AG09319 (cell line): Measurements from ENCODE around the gene ZNF230.

Experiments
- DNase-seq: peaks from one replicate; pipeline ENCODE4 v3.0.0-alpha.2; 2010; ENCODE audit warnings: low read depth; ENCODE audit errors: extremely low read depth
- TF ChIP-seq, protein P1 (sequence below): IDR thresholded peaks from 2 replicates; pipeline ENCODE4 v1.5.1; 2011; ENCODE audit warnings: low read depth, mild to moderate bottlenecking, inconsistent platforms, low read length, moderate library complexity

The ZNF230 gene

DNA sequence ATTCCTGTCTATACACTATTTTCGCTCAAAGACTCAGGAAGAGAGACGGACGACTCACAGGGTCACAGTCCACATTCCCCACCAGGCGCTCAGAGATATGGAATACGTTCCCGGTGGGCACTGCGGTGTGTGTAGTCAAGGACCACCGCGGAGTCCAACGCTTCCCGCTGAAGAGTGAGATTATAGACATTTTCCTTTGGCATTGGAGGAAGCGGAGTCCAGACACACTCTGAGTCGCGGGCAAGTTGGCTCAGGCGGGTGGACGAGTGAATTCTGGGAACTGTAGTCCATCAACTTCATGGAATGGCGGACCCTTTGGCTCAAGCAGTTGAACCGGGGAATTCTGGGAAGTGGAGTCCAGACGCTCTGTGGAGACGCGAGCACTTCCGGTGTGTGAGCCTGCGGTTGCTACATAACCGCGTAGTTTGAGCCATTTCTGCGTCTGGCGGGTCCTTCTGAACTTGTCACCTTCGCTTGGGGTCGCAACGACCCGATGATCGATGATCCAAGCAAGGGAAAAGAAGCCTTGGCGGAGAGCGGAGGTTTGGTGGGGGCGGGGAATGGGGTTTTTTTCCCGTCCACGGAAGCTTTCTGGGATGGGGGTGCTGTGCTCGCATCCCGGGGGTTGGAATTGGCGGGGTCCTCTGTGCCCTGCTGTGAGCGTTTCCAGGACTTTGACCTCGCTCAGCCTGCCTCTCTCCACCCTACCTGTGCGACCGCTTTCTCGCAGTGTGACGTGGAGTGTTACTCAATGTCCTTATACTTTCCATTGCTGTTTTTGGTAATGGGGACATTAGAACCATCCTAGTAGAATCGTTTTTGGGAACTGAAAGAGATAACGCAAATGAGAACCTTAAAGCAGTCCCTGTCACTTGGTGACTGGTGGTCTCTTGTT, at the start of gene ZNF230:
ZNF230 (plus strand) TSS at position 392 of the 895 bp plus-strand sequence. CDS start 4,122 bp downstream, outside the sequence.
- TF ChIP-seq, protein P1, sequence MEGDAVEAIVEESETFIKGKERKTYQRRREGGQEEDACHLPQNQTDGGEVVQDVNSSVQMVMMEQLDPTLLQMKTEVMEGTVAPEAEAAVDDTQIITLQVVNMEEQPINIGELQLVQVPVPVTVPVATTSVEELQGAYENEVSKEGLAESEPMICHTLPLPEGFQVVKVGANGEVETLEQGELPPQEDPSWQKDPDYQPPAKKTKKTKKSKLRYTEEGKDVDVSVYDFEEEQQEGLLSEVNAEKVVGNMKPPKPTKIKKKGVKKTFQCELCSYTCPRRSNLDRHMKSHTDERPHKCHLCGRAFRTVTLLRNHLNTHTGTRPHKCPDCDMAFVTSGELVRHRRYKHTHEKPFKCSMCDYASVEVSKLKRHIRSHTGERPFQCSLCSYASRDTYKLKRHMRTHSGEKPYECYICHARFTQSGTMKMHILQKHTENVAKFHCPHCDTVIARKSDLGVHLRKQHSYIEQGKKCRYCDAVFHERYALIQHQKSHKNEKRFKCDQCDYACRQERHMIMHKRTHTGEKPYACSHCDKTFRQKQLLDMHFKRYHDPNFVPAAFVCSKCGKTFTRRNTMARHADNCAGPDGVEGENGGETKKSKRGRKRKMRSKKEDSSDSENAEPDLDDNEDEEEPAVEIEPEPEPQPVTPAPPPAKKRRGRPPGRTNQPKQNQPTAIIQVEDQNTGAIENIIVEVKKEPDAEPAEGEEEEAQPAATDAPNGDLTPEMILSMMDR = no peak
- peak; percentile 80 for DNase-seq

DNA sequence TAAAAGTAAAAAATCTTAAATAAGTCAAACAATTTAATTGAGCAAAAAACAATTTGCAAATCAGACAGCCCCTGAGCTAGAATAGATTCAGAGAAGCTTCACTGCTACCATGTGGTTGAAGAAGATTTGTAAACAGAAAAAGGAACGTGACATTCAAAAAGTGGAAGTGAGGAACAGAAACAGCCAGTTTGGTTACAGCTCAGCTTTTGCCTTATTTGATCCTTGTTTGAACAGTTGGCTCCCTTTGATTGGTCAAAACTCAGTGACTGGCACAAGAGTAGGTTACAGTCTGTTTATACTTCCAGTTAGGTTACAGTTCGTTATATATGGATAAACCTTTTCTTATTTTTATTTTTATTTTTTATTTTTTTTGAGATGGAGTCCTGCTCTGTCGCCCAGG, 45.9 kb upstream of the ZNF230 start:
- no peak for DNase-seq
- TF ChIP-seq, protein P1 = no peak

DNA sequence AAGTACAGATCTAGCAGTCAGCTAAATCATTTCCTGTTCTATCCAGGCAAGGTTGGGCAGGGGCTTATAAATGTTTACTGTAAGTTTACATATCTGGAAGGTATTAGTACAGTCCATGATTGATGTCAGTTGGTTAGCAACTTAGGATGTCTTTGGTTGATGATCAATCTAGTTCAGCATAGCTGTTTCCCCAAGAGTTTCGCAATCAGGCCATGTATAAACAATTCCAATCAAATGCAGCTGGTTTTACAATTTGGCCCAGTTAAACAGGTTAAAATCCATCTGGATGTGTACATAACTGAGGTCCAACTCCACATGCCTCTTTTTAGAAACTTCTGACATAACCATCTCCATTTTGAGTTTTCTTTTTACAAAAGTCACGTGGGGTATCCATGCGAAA, 44.9 kb upstream of the ZNF230 start:
- peak; percentile 86 for DNase-seq
- TF ChIP-seq, protein P1 = no peak

DNA sequence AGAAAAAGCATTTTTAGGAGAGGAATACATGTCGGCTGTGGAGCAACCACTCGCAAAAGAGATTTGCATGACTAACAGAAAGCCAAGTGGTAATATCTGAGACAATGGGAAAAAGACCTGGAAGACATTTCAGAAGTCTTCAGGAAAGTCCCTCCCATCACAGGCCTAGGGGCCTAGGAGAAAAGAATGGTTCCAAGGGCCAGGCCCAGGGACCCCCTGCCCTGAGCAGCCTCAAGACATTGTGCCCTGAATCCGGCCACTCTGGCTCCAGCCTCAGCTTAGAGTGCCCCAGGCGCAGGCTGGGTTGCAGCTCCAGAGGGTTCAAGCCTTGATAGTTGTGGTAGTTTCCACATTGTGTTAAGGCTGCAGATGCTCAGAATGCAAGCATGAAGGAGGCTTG, 42.3 kb upstream of the ZNF230 start:
- TF ChIP-seq, protein P1 = no peak
- no peak for DNase-seq

DNA sequence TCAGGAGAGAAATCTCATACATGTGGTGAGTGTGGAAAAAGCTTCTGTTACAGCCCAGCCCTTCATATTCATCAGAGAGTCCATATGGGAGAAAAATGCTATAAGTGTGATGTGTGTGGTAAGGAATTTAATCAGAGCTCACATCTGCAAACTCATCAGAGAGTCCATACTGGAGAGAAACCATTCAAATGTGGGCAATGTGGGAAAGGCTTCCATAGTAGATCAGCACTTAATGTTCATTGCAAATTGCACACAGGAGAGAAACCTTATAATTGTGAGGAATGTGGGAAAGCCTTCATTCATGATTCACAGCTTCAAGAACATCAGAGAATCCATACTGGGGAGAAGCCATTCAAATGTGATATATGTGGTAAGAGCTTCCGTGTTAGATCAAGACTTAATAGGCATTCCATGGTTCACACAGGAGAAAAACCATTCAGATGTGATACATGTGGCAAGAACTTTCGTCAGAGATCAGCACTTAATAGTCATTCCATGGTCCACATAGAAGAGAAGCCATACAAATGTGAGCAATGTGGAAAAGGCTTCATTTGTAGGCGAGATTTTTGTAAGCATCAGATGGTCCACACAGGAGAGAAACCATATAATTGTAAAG, 36.6 kb upstream of the ZNF230 start:
- no peak for DNase-seq
- TF ChIP-seq, protein P1 = no peak

DNA sequence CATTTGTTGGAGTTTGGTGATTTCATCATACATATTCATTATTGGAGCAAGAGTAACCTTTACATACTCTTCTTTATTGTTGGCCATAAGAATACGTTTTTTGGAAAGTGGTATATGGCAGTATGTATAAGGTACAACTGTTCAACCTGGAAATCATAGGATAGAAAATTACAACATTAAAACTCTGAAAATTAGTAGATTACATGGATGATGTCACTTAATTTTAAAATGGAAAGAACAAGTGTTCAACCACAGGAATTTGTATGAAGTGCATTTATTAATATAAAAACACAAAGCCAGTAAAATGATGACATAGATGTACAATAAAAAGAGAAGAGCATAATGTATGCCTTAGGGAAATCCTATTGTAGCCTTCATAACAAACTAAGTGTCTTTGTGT, 26.0 kb upstream of the ZNF230 start:
- TF ChIP-seq, protein P1 = no peak
- no peak for DNase-seq

DNA sequence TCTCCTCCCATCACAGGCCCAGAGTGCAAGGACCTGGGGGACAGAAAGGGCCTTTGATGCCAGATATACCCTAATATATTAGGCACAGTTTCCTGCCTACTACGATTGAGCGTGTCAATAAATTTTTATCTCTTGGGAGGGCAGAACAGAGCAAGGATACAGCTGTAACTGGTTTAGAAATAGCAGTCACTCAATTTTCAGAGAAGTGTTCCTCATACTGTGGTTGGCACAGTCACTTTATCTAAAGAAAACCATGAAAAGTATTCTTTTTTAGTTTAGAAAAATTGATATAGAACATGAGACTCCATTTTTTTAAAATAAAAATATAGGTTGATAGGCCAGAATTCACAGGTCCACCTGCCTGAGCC, 19.2 kb upstream of the ZNF230 start:
- TF ChIP-seq, protein P1 = no peak
- DNase-seq = no peak
